ENCODE data around the gene VAMP7.
"Not testable (repeated sequence)": the region's sequence is repeated elsewhere in the genome, so short reads cannot be mapped to it uniquely, and the experiment has no call there.

The VAMP7 gene

GRCh38 chrX:155900765-155901164, 19.6 kb downstream of the VAMP7 start:
- TF ChIP-seq, protein P1, sequence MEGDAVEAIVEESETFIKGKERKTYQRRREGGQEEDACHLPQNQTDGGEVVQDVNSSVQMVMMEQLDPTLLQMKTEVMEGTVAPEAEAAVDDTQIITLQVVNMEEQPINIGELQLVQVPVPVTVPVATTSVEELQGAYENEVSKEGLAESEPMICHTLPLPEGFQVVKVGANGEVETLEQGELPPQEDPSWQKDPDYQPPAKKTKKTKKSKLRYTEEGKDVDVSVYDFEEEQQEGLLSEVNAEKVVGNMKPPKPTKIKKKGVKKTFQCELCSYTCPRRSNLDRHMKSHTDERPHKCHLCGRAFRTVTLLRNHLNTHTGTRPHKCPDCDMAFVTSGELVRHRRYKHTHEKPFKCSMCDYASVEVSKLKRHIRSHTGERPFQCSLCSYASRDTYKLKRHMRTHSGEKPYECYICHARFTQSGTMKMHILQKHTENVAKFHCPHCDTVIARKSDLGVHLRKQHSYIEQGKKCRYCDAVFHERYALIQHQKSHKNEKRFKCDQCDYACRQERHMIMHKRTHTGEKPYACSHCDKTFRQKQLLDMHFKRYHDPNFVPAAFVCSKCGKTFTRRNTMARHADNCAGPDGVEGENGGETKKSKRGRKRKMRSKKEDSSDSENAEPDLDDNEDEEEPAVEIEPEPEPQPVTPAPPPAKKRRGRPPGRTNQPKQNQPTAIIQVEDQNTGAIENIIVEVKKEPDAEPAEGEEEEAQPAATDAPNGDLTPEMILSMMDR (IDR thresholded peaks at IDR 0.05): no peak
- DNase-seq (ENCODE audit: low spot score): no peak
- H3K27ac ChIP-seq: no peak overlapping the region
- H3K4me3 ChIP-seq: no peak overlapping the region

DNA sequence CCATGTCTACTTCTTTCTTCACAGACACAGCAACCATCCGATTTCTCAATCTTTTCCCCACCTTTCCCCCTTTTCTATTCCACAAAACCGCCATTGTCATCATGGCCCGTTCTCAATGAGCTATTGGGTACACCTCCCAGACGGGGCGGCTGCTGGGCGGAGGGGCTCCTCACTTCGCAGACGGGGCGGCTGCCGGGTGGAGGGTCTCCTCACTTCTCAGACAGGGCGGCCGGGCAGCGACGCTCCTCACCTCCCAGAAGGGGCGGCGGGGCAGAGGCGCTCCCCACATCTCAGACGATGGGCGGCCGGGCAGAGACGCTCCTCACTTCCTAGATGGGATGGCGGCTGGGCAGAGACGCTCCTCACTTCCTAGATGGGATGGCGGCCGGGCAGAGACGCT, 26.5 kb downstream of the VAMP7 start:
- not testable (repeated sequence) for H3K4me3 ChIP-seq; H3K27ac ChIP-seq; DNase-seq (ENCODE audit: low spot score)

DNA sequence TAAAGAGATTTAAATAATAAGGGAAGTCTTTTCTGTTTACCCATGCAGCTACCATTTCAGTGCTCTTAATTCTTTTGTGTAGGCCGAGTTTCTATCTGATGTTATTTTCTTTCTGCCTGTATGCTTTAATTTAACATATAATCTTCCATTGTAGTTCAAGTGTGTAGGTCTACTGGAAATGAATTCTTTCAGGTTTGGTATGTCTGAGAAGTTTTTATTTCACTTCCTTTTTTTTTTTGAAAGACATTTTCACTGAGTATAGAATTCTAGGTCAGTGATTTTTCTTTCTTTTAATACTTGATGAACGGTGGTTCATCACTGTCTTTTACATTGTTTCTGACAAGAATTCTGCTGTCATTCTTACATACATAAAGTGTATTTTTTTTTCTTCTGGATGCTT, 42.1 kb downstream of the VAMP7 start:
- H3K4me3 ChIP-seq: no peak overlapping the region
- DNase-seq (ENCODE audit: low spot score): no peak
- TF ChIP-seq, protein P1 (IDR thresholded peaks at IDR 0.05): no peak
- H3K27ac ChIP-seq: no peak overlapping the region

- not testable (repeated sequence) for DNase-seq (ENCODE audit: low spot score); H3K27ac ChIP-seq; H3K4me3 ChIP-seq
Measured at GRCh38 chrX:155930852-155931618, 49.9 kb downstream of the VAMP7 start.

DNA sequence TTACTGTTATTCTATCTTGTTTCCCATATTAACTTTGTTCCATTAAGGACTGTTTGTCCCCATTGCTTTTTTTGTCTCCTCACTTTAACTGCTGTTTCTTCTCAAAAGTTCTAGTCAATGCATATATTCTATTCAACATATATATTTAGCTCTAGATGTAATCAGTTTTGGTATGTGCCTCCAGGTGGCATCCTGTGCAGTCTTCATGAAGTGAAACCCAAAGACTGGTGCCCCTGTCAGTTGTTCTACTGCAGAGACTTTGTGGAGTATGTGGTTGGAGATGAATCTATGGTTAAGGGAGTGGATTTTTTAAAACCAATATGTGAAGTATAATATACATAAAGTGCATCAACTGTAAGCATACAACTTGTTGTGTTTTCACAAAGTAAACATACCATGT, 57.0 kb downstream of the VAMP7 start:
- H3K27ac ChIP-seq: no peak overlapping the region
- TF ChIP-seq, protein P1 (IDR thresholded peaks at IDR 0.05): no peak
- no peak overlapping the region for H3K4me3 ChIP-seq
- DNase-seq (ENCODE audit: low spot score): no peak

GRCh38 chrX:155949098-155949497, 68.0 kb downstream of the VAMP7 start:
- no peak for DNase-seq (ENCODE audit: low spot score)
- Histone ChIP-seq H3K27ac (no peak overlapping the region), H3K4me3 (no peak overlapping the region)
- TF ChIP-seq, protein P1 (IDR thresholded peaks at IDR 0.05): no peak

DNA sequence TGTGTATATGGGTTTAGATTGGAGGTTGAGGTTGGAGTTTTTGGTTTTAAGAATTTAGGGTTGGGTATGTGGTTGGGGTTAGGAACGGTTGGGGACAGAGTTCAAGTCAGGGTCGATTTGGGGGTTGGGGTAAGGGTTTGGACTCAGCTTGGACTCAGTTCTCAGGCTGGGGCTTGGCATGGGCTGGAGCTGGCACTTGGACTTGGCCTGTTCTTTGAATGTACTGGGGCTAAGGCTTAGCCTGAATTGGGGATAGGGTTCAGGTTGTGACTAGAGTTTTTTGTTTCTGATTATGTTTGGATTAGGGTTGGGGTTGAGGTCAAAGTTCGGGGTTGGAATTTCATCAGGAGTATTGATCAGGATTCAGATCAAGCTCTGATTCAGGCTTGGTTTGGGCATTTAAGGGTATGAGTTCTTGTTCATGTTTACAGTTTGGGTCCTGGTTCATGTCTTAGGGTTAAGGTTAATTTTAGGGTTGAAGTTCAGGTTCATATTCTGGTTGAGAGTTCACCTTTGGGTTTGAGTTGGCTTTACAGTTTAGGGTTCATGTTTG, 70.2 kb downstream of the VAMP7 start:
- Histone ChIP-seq H3K4me3 (no peak overlapping the region), H3K27ac (no peak overlapping the region)
- DNase-seq (ENCODE audit: low spot score): no peak
- TF ChIP-seq, protein P1 (IDR thresholded peaks at IDR 0.05): no peak

- H3K27ac ChIP-seq: no peak overlapping the region
- DNase-seq (ENCODE audit: low spot score): no peak
- no peak overlapping the region for H3K4me3 ChIP-seq
- TF ChIP-seq, protein P1 (IDR thresholded peaks at IDR 0.05): no peak
Measured at GRCh38 chrX:155953055-155953454, 71.9 kb downstream of the VAMP7 start.
